A673 (cell line): ENCODE results near the gene SARDH.

Source experiments
- CTCF ChIP-seq: fragments of 300-800, 200-600 bp; sonication (generic); conservative IDR thresholded peaks from 2 replicates; pipeline ENCODE4 v1.5.1; 2017; ENCODE audit warnings: low read depth, mild to moderate bottlenecking, antibody characterized with exemption, low read length, moderate library complexity, mixed read lengths
- EZH2 ChIP-seq: fragments of 200-600 bp; sonication (generic); IDR thresholded peaks from 2 replicates; pipeline ENCODE4 v1.6.1; 2017; ENCODE audit warnings: borderline replicate concordance, low read depth, mild to moderate bottlenecking, mixed read lengths, antibody characterized with exemption, low read length; ENCODE audit not compliant: poor library complexity, severe bottlenecking

GRCh38 chr9:133692364-133692985 is 45.7 kb downstream of the SARDH start:
- TF ChIP-seq CTCF (no peak), EZH2 (no peak)
